Ecto neural progenitor cell (in vitro differentiated cells): ENCODE results near the gene PTCD1.
"Not testable (repeated sequence)": the region's sequence is repeated elsewhere in the genome, so short reads cannot be mapped to it uniquely, and the experiment has no call there.

Experiments used
- DNase-seq: peaks from one replicate; pipeline ENCODE4 v3.0.0-alpha.2; 2018; ENCODE audit warnings: low spot score

Gene PTCD1

DNA sequence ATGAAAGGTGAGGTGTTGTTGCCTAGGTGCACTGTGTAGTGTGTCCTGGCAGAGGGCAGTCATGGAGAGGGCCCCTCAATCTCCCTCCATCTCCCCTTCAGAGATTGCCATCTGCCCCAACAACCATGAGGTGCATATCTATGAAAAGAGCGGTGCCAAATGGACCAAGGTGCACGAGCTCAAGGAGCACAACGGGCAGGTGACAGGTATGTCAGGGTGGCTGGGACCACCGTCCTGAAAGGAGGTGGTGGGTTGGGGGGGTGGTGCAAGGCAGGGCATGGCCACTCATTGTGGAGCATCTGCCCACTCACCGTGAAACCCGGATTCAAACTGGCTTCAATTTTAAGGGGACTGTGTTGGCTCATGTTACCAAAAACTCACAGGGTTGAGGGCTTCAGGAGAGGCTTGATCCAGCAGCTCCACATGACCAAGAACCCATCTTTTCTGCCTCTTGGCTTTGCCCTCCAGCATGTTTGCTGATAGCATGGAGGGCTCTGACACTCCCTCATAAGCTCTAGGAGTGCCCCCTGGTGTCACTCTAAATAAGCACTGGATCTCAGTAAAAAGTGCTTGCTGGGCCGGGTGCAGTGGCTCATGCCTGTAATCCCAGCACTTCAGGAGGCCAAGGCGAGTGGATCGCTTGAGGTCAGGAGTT is 51.9 kb downstream of the PTCD1 start:
- DNase-seq, result no peak

DNA sequence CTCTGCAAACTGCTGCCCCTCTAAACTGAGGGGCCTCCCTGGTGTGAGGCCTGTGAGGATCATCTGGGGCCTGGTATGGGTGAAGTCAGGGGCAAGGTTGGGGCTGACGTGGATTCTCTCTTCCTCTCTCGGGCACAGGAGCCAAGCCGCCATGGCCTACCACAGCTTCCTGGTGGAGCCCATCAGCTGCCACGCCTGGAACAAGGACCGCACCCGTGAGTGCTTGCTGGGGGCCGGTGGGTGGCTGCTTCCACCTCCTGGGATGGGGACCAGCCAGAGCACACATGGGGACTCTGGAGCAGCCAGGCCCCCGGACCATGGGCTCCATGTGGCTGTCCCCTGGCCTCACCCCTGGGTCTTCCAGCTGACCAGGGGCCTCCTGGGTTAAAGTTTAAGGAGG is 53.0 kb downstream of the PTCD1 start:
- DNase-seq, result no peak

GRCh38 chr7:99384523-99384922 is 54.1 kb downstream of the PTCD1 start:
- DNase-seq, result no peak

DNA sequence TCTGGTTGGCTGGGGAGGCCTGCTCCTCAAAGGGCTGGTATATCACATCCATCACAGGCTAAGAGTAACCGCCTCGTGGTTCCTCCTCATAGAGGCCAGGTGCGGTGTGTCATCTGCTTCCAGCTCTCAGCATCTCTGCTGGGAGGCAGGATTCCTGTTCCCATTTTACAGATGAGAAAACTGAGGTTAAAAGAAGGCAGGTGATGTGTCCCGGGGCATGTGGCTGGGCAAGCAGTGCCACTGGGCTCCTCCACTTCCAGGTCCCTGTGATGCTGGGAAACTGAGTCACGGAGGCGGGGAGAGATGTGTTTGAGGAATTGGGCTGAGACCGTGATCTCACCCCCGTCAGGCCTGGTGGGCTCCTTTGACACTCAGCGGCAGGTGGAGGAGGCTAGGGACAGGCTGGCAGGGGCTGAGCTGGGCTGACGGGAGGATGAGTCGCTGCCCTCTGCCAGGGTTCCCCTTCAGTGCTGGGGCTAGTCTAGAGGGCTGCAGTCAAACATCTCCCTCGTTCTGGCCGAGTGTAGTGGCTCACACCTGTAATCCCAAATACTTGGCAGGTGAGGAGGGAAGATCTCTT is 54.7 kb downstream of the PTCD1 start:
- DNase-seq, result no peak

DNA sequence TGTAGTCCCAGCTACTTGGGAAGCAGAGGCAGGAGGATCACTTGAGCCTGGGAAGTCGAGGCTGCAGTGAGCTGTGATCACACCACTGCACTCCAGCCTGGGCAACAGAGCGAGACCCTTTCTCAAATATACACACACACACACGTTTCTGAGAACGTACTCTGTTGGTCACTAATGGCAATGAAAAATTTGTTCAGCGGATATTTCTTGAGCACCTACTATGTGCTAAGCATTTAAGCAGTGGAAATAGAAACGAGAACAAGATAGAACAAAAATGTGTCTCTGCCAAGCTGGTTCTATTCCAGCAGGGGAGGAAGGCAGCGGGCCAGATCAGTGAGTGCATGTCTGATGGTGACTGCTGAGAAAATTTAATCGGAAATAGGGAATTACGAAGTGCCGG is 55.4 kb downstream of the PTCD1 start:
- DNase-seq, result no peak

DNA sequence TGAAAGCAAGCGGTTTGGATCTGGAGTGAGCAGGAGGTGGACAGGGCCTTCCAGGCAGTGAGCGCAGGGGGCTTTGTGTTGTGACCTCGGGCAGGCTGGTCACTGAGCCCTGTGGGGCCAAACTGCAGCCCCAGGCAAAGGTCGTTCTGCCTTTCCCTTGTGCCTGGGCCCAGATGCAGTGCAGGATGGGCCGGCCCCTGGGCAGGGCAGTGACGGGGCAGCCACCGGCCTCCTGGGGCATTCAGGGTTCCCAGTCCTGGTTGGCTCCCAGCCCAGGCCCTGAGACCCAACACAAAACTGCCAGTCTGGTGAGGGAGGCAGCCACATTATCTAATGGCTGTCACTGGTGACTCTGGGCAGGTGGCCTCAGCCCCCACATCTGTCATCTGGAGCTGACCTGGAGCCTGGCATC is 56.9 kb downstream of the PTCD1 start:
- DNase-seq, result no peak

DNA sequence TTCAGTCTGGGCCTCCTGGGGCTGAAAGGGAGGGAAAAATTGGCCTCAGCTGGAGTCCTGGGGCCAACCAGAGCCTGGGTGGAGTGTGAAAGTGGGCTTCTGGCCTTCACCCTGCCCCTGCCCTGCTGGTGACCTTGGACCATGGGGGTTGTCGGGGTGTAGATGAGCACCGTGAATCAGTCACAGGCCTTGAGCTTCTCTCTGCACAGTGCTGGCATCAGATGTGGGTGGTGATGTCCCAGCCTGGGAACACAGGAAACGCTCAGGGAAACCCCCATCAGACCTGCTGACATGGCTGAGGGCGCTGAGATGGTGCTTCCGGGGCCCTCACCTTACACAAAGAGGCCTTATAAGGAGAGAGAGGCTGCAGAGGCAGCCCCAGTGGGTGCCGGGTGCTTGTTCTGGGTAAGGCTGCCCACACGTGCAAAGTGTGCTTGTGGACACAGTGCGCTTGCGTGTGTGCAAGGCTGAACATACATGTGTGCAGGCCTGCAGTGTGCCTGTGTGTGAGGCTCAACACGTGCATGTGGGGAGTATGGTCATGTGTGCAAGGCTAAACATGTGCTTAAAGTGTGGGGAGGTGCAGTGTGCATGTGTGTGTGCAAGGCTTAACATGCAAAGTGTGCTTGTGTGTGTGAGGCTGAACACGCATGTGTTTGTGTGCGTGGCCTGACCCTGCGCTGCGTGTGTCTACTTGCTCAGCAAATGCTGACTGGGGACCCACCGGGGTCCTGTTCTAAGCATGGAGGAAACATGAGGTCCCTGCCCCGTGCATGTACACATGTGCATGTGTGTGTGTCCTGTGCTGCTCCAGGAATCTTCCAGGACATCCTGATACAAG is 57.6 kb downstream of the PTCD1 start:
- no peak for DNase-seq

DNA sequence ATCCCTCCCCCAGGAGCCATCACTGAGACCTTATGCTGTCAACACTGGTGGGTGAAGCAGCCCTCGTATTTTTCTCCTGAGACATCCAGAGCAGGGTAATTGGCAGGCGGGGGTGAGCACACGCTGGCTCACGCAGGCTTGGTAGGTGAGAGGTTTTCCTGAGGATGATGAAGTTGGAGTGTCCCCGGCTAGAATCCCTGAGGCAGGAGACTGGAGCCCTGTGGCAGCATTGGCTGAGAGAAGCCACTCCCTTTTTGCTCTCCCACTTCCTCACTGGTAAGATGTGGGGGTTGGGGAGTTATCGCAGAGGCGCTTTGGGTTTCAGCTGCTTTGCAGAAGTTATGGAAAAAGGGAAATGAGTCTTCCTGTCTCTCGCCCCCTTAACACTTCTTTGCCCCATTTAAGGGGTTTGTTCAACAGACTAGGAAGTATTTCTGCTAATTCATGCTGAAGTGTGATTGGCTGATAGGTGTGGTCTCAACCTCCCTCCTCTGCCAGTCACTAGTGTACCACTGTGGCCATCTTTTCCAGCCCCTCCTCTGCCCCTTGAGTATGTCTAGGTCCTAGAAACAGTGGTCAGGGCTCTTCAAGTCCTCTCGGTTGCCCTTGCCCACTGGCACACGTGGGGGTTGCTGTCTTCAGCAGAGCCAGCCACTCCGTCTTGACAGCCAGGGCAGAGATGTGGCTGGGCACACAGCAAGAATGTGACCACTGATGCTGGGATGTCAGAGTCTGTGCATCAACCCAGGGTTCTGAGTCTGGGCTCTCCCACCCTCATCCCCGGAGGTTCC is 58.4 kb downstream of the PTCD1 start:
- DNase-seq, result no peak

DNA sequence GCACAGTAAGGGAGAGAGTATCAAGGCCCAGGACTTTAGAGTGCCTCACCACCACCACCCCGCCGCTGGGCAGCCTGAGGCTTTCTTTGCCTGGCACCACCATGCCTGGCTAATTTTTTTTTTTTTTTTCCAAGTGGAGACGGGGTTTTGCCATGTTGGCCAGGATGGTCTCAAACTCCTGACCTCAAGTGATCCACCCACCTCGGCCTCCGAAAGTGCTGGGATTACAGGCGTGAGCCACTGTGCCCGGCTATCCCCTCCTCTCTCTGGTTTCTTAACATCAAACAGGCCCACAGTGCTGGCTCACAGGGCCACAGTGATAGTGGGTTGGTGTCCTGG is 58.9 kb downstream of the PTCD1 start:
- not testable (repeated sequence) for DNase-seq

DNA sequence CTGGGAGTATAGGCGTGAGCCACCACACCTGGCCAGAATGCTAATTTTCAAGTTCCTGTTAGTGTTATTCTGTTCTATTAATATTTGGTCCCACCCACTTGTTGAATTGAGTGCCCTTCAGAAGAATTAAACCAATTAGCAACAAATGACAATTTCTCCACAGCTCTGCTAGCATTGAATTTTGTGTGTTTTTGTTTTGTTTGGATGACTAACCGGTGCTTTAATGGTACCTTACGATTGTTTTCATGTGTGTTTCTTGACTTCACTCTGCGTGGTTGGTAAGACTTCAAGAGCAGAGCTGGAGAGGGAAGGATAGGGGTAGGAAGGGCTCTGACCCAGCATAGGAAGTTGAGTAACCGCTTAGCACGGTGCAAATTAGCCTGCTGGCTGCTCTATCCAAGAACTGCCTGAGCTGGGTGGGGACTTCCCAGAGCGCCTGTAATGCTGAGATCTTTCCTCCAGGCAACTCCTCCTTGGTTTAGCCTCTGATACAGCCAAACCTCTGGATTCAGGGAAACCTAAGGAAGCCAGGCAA is 59.5 kb downstream of the PTCD1 start:
- no peak for DNase-seq

DNA sequence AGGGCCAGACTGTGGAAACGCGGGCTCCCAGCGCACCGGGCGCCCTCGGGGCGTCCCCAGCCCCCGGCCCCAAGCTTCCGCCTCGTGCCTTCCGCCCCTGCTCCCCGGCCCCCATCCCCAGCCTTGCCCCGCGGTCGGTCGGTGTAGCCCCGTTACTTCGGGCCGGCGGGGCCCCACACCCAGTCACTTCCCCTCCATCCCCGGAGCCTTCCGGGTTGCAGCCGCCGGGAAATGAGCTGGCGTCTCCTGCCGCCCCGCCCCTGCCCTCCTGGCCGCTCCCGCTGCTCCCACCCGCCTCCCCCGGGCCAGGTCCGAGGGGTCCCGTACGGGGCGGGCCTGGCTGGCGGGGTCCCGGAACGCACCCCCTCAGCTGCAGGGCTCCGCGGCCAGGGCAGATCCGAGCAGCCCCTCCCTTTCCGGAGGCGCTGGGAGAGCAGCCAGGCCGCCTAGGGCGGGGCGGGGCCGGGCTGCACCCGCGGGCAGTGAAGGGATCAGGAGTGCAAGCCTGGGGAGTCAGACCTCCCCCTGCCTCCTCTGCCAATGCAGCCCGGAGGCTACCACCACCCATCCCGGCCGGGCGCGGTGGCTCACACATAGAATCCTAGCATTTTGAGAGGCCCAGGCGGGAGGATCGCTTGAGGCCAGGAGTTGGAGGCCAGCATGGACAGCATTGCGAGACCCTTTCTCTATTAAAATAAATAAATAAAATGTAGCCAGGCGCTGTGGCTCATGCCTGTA is 63.4 kb downstream of the PTCD1 start:
- DNase-seq, result peak; percentile 73

DNA sequence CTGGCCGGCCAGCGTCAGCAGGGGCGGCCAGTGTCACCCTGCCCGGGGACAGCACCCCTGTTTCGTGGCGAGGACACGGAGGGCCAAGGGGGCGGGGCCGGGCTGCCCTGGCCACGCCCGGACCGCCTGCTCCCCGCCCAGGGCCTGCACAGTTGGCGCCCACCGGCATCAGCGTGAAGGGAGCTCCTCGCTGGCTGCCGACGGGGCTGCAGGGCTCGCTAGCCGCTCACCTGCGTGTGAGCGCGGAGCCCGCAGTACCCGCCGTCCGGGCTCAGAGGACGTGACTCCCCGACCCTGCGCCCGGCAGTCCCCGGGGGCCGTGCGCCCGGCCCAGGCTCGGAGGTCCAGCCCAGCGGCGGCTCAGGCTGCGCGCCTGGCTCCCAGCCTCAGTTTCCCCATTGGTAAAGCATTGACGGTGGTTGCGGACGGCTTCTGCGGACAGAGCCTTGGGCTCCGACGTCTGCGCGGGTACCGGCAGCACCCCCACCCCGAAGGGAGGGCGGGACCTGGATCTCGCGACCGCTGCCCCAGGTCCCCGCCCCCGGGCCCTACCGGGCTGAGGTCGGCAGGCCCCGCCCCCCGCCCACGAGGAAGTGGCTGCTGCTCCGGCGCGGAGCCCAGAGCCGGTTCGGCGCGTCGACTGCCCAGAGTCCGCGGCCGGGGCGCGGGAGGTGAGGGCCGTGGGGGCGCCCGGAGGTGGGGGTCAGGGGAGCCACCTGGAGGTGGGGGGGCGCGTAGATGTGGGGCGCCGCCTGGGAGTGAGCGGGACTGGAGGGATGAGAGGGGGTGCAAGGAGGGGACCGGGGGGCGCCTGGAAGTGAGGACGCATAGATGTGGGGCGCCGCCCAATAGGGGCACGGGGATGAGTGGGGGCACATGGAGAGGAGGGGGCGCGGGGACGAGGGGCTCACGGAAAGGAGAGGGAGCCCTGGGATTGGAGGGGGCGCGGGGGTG is 64.2 kb downstream of the PTCD1 start, which contains the start of gene ARPC1B:
ARPC1B (plus strand) TSS at position 620 of the 954 bp plus-strand sequence. CDS start 10,985 bp downstream, outside the sequence.
- peak; percentile 85 for DNase-seq

DNA sequence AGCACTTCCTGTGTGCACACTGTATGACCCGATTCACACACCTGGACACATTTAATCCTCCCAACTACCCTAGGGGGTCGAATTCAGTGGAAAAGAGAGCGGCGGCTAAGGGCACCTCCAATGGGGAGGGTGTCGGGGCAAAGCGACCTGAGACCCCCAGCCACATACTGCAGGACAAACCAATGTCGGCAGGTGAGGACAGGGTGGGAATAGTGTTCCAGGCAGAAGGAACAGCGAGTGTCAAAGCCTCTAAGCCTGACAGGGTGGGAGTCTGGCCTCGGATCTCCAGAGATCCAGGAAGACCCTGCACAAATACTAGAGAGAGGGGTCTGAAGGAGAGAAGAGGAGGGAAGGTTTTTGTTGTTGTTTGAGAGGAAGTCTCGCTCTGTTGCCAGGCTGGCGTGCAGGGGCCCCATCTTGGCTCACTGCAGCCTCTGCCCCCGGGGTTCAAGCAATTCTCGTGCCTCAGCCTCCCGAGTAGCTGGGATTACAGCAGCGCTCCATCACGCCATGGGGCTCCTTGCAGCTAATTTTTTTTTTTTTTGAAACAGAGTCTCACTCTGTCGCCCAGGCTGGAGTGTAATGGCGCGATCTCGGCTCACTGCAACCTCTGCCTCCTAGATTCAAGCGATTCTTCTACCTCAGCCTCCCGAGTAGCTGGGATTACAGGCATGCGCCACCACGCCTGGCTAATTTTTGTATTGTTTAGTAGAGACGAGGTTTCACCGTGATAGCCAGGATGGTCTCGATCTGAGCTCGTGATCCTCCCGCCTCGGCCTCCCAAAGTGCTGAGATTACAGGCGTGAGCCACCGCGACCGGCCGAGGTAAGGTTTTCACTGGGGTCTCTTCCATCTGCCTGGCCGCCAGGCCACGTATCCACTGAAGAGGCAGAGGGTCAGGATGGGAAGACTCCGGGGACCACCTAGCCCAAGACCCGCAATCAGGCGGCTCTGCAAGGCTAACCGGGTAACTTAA is 65.2 kb downstream of the PTCD1 start:
- no peak for DNase-seq

DNA sequence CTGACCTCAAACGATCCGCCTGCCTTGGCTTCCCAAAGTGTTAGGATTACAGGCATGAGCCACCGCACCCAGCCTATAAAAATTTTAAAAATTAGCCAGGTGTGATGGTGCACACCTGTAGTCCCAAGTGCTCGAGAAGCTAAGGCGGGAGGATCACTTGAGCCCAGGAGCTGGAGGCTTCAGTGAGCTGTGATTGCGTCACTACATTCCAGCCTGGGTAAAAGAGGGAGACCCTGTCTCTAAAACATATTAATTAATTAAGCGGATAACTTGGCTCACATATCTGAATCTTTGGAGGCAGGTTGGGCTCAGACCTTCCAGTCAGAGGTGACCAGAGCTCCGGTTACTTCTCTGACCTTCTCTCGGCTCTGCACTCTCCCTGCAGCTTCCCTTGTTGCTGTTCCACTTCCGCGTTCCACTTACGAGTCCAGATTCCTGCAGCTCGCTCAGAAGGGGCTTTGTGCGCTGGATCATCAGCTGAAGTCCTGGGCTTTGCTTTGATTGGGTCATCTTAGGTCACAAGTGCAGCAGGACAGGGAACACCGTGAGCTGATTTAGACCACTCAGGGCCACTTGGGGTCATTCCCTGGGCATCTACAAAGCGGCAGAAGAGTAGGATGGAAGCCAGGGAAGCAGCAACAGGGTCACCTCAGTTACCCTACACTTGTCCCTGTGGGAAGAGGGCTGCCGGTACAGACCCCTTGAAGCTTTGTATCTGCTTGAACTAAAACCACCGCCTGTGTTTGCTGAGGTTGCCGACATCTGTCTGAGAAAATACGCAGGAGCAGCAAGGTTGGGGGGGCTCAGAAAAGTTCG is 66.1 kb downstream of the PTCD1 start:
- DNase-seq, result no peak

GRCh38 chr7:99371376-99371920 is 67.2 kb downstream of the PTCD1 start:
- DNase-seq, result no peak

GRCh38 chr7:99369767-99370391 is 68.7 kb downstream of the PTCD1 start:
- DNase-seq, result no peak

DNA sequence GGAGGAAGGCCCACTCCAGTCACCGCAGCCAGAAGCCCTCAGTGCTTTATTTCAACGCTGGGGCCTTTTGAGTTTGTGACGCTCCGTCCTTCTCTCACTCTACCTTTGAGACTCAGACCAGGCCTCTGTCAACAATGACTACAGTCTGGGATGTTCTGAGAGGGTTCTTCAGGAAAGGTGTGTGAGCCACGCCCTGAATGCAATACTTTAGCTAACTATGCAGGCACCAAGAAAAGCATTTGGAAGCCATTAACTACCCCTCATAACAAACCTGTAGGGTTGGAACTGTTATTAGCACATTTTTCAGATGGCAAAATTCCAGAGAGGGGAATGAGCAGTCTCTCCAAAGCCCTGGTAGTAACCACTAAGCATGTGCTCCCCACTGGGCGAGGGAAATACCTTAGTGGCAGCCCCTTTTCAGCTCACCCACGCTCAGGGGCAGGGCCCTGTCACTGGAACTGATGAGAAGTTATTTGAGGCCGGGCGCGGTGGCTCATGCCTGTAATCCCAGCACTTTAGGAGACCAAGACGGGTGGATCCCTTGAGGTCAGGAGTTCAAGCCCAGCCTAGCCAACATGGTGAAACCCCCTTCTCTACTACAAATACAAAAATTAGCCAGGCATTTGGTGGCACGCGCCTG is 69.7 kb downstream of the PTCD1 start:
- no peak for DNase-seq
